Activated CD4-positive, CD25-positive, alpha-beta regulatory T cell treated with anti-CD3 and anti-CD28 coated beads, Interleukin-2, amount 50 U/mL, for 24 hours (primary cell): ENCODE data around the gene DLG2.

Experiments
- ATAC-seq, 2 donors: fragments of 150-1000 bp; cut with Tn5 transposase; one replicate each; pipeline ENCODE4 v1.10.0; 2021; ENCODE audit warnings: mild to moderate bottlenecking in 1 of 2, moderate library complexity in 1 of 2

DLG2 gene

DNA sequence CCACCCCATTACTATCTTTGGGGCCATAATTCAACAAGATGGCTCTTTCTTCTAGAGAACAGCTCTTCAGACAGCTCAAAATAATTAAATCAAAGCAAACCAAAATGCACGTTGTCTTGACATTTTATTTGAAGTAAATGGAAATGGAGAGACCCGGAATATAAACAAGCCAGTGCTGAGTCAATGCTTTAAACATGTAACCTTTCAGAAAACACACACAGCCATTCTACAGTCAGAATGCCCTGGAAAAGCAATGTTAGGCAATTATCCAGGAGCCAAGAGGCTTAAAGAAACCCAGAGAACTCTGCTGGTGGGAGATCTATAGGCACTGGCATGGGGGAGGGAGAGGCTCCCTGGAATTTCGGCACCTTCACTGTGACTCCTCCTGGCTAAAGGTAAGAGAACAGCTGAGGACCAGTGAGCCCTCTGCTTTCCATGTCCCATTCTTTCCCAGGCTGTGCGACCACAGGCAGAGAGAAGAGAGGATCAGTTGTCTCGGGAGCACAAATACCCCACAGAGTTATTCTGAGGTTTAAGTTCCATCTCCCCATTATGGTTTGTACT lies 2086.9 kb downstream of the DLG2 start:
- ATAC-seq, result no peak

DNA sequence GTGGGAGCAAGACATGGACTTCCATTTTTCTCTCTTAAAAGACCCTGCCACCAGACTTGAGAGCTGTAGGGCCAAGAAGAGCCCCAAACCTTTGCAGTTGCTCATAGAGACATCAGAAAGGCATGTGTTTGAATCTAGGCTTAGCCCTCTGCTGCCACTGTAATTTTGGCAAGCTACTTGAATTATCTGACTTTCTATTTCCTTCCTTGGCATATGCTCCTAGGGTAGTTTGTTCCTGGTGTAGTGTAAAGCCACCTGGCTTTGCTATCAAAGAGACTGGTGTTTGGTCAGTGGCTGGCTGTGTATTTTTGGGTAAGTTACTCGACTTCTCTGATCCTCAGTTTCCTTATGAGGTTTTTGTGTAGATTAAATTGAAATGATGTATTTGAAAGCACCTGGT lies 2088.9 kb downstream of the DLG2 start:
- ATAC-seq, result no peak

DNA sequence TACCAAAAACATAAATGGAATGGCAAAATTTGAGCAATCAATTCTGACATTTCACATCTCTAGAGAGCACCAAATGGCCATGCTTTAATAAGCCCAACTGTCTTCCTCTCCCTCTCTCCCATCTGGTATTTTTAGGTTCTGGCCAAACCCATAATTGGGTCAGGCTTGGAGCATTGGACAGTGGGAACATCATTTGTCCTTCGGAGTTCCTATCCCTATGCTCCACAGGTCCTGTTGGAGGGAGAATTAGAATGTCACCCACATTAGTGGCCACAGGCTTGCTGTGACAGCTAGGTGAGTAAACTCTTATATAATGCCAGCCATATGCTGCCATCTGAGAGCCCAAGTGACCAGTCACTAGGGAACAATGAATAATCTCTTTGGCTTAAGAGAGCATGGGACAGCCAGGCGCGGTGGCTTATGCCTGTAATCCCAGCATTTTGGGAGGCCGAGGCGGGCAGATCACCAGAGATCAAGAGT lies 2090.0 kb downstream of the DLG2 start:
- ATAC-seq, result no peak

DNA sequence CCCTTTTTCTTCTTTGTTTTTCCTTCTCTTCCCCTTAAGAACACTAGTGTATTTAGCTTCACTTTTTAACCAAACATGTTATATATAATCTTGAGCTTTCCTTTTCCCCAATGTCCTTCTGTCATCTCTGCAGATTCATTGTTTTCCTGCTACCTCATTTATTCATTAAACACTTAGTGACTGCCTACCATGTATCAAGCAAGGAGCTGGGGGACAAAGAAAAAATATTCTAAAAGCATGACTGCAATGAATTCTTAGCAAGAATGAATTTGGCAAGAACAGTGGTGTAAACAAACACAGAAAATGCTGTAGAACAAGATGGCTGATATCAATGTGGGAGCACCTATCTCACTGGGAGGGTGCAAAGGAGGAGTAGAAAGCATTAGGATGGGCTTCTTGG lies 2094.0 kb downstream of the DLG2 start:
- ATAC-seq, result no peak

- ATAC-seq, result no peak
Measured at GRCh38 chr11:83528877-83529276, 2098.3 kb downstream of the DLG2 start.

DNA sequence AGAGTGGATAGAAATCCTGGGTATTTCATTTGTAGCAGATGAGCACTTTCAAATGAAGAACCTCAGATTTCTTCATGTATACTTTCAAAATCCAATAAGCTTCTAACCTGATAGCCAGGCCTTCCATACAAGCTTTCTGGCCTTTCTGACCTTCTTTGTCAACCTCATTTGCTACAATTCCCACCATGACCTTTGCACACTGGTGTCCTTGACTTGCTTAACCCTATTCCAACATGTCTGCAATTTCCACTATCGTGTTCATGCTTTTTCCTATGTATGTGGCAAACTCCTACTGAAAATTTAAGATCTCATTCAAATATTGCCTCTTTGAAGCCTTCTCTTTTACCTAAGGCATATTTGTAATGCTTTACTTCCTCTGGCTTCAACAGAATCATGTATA lies 2098.9 kb downstream of the DLG2 start:
- ATAC-seq, result no peak

GRCh38 chr11:83523676-83524075 lies 2103.5 kb downstream of the DLG2 start:
- no peak for ATAC-seq

DNA sequence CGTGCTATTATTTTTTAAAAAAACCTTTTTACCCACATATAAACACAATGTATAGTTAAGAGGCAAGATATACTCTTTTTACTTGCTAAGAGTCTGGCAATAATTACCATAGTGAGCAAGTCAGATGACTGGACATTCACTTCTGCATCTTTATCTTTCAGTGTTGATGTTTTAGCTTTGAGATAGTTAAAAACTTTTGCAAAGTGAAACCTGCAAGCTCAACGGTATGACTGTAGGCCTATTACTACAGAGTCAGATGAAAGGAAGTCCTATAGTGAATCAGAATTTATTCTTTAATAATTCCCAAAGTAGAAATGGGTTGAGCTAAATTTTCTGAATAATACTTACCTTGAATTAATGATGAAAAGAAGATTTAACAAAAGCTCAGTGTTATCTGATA lies 2104.2 kb downstream of the DLG2 start:
- no peak for ATAC-seq

DNA sequence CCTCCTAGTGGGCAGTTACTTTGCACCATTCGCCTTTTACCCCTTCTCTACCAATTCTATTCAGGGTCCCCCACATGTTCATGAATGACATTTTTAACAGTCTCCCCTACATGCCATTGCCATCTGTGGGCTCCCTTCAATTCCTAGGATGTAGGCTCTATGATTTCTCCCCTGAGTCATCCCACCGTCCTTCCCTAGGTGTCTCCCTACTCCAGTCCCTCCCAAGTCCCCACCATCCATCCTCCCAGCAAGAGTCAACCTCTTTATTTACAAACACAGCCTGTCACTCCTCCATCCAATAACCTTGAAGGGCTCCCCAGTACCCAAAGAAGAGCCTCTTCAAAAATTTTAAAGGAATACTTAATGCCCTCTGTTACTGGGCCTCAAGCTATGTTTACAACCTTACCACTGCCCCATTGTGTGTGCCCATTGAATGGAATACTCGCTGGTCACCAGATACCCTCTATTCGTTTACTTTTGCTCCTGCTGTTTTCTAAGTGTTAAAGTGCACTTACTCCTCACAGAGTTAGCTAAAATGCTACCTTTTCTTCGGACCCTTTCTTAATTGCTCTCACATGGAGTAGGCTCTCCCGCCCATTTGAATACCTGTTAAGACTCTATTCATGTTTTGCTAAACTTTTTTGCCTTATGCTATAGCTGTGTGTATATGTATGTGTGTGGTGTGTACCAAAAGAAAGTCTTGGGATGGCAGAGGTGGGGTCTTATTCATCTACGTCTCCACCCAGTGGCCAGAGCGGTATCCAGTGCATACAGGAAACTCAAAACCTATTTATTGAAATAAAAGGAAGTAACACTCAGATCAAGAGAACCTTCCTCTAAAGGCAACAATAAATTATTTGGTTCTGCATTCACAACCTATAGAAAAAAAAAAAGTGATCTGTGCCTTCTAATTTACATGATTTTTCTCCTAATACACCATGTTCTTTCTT lies 2105.2 kb downstream of the DLG2 start:
- ATAC-seq, result no peak

- ATAC-seq, result no peak
Measured at GRCh38 chr11:83520849-83521248, 2106.3 kb downstream of the DLG2 start.

- no peak for ATAC-seq
Measured at GRCh38 chr11:83511646-83512045, 2115.5 kb downstream of the DLG2 start.

DNA sequence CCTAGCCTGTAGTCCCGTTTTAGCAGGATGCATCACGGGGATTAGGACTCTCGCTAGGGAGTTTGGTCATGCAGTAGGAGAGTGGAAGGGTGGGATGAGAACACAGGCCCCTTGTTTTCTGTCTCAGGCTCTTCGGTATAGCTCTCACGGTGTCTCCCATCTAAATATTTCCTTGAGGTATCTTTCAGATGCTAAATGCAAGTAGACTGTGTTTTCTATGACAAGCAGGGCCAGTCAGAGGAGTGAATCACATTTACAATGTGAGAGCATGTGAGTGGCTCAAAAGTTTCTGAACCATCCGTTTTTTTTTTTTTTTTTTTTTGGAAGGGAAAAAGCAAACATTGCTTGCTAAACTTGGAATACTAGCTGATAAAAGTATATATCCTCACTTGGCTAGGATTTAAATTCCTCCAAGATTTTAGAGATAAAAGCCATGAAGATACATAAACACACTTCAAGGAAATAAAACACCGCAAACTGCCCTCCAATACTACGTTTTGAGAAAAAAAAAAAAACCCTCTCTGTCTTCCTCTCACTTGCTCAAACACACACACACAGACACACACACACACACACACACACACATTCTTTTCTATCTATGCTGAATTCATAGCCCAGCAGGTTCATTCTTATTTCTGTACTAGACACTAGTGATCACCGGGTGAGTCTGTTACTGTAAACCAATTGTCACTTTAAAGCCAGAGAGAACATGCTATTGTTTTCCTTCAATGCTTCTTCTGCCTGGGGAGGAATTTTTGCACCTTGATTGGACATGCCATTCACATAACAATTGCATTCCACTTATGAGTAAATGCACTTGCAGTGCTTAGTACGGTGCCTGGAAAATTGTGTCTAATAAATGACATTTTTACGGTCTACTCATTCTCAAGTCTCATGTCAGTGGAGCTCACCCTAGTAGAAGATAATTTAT lies 2116.3 kb downstream of the DLG2 start:
- no peak for ATAC-seq

- no peak for ATAC-seq
Measured at GRCh38 chr11:83508804-83509203, 2118.3 kb downstream of the DLG2 start.

GRCh38 chr11:83502041-83502440 lies 2125.1 kb downstream of the DLG2 start:
- no peak for ATAC-seq

DNA sequence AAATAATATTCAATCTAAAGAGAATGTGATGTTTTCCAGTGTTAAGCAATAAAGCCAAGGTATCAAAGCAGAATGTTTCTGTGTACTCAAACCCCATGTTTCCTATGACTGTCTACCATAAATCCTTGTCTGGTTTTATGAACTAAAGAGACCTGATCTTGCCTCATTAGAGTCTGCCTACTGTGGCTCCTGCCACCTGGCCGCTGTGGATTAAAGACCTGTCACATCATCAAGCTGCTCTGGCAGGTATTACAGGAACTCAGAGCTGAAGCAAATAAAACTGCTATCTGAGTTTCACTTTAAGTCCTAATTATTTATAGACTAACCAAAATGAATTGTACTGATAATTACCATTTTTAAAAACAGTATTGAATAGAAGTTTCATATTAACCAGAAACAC lies 2133.2 kb downstream of the DLG2 start:
- ATAC-seq, result no peak

GRCh38 chr11:83493034-83493433 lies 2134.1 kb downstream of the DLG2 start:
- no peak for ATAC-seq

- ATAC-seq, result no peak
Measured at GRCh38 chr11:83483808-83484207, 2143.3 kb downstream of the DLG2 start.

DNA sequence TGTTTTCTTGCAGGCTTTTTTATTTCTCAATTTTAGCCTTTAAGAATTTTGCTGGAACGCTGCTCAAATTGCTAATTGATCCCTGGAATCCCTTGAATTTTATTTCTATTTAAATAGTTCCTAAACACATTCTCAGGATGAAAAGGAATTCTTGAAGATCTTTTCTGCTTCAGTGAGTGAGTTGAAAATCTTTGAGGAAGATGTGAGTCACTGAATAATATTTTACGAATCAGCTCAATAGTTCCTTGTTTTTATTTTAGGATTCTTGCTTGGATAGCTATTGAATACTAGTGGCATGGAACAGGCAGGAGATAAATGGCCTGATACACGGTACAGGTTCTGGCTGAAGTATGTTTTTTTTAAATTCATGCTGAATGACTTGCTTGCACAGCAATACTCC lies 2146.3 kb downstream of the DLG2 start:
- ATAC-seq, result no peak

DNA sequence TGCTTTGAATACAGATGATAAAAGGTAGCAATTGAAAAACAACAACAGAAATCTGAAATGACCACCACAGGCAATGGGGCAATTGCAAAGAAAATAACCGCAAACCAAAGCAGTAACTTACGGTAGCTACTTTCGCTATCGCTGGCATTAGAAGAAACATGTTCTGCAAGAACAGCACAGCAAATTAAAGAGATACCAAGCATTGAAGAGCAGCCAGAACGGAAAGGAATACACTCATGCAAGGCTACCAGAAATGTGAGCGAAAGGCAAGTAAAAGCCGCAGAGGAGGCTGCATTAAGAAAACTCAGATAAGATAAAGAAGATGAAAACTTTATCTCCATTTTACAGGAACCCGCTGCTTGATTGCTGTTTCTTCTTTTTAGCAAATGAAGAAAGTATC lies 2146.9 kb downstream of the DLG2 start:
- ATAC-seq, result no peak

- ATAC-seq, result no peak
Measured at GRCh38 chr11:83477772-83478171, 2149.4 kb downstream of the DLG2 start.

GRCh38 chr11:83475760-83476159 lies 2151.4 kb downstream of the DLG2 start:
- no peak for ATAC-seq

DNA sequence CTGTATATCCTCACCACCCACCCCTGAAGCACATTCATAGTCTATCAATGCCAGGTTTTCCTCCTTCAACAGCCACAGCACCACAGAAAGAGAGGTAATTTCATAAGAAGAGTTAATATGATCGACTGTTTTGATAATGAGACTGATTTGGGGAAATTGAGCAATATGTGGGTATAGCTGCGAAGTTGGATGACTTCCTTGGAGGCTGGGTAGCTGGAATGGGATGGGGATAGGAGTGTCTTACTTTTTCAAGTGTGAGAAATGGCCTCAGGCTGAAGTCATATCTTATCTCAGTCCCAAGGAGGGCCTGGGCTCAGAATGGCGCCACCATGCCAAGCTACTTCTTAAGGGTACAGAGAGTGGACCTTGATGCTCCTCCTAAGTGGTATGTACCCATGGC lies 2153.4 kb downstream of the DLG2 start:
- ATAC-seq, result no peak

DNA sequence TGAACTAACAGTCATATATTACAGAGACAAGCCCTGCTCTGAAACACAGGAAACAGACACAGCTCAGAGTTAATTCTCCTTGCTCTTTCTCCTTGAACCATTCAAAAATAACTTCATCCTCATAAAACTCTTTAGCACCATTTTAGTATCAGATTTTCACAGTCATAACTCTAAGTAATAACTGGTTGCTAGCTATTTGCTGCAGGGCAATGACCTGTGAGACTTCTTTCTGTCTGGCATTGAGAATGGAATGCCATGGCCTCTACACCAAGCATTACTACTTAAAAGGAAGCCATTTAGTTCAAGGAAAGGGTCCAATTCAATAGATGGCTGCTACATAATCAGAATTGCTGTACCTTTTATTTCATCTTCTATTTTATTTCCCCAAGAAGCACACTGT lies 2154.3 kb downstream of the DLG2 start:
- no peak for ATAC-seq
